NCI-H128 (cell line): ENCODE data around the gene IGFLR1.
"Not testable (repeated sequence)": the region's sequence is repeated elsewhere in the genome, so short reads cannot be mapped to it uniquely, and the experiment has no call there.

ENCODE experiments used
- DNase-seq: peaks from one replicate; lab custom pipeline; 2025; ENCODE audit not compliant: unreplicated experiment; lab: John Stamatoyannopoulos, UW

Gene IGFLR1

DNA sequence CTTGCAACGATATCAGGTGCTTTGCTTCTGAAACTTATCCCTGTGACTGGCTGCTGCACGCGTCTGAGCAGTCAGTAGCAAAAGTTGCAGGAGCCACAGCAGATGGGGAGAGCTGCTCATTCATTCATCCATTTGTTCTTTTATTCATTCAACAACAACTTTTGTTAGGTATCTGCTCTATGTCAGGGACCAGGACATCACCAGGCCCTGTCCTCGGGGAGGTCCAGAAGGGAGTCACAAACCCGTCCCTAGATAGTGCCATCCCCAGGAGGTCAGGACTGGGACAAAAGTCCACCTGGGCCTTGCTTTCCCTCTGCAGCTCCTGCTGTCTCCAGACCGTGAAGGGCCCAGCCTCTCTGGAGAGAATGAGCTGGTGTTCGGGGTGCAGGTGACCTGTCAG lies 35.7 kb upstream of the IGFLR1 start:
- no peak for DNase-seq

DNA sequence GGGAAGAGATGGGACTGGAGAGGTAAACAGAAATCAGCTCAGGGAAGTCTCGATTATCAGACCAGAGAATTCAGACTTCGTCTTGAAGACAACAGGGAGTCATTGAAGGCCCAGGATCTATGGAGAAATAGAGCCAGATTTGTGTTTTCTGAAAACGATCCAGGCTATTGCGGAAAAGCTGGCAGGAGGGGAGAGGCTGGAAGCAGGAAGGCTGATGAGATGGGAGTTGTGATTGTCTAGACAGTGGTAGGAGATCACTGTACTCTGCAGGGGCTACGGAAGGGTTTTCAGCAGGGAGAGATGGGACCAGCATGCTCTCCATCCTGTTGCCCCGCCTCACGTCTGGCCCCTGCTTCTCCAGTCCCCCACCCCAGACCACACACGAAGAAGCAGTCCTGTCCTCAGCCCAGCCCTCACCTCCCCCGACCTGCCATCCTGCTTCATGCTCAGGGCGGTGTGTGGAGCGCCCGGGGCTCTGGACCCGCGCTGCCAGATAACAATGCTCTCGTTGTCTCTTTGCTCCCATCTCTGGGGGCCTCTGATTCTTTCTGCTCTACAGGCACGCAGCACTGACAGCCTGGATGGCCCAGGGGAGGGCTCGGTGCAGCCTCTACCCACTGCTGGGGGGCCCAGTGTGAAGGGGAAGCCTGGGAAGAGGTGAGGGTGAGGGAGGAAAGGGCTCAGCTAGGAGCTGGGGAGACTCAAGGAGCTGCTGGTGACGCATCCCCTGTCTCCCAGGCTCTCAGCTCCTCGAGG lies 35.0 kb upstream of the IGFLR1 start:
- DNase-seq: no peak

DNA sequence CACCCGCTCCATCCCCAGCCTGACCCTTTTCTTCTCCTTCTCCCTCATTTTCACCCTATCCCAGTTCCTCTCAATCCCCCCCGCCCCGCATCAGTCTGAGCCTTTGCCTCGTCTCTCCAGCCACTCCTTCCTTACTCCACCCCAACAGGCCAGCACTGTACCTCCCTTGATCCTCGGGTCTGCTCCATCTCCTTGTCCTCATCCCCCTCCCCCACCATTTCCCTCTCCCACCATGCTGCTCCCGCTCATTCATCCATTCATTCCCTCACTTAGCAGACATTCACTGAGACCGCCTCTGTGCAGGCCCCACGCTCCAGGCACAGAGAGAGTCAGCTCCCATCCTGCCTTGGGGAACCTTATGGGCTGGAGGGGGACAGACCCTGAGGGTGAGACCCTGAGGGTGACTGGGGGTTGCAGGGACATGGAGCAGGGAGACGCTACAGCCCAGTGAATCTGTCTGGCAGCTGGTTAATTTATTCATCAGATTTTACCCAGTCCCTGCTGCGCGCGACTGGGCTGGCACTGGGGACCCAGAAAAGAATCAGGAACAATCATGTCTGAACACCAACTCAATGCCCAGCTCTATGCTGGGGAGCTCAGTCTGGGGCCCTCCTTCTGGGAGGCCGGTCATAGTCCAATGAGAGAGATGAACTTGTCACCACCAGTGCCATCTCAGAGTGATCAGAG lies 34.0 kb upstream of the IGFLR1 start:
- no peak for DNase-seq

DNA sequence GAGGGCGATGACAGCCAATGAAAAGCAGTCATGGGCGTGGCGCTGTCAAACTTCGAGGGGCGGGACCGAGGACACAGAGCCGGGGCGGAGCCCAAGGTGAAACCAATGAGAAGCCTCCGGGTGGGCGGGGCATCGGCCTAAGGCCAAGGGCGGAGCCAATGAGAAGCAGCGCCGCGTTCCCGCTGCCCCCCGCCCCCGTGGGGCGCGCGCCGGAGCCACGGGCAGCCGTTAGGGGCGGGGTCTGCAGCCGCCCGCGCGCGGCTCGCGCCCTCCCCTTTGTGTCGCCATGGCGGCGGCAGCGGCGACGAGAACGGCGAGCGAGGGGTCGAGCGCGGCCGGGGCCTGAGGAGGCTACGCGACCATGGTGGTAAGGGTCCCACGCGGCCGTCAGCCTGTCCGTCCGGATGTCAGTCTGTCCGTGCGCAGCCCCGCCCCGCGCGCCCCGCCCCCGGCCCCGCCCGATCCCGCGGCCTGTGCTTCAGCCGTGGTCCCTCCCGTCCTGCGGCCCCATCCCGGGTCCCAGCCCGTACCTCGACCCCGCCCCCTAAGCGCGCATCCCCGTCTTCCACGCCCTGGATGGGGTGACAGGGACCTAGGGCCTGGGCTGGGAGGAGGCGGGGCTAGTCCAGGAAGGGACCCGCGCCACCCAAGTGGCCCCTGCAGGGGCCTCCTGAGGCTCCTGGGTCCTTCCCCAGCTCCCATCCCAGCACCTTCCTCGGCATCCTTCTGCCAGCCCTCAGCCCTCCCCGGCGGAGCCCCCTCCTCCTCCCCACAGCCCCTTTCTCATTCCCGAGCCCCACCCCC lies 33.2 kb upstream of the IGFLR1 start, which contains the start of gene ARHGAP33:
TSS of gene ARHGAP33 (plus strand) at position 267 of the 804 bp plus-strand sequence. CDS start at position 362, 95 bp downstream.
- DNase-seq: peak; percentile 99

DNA sequence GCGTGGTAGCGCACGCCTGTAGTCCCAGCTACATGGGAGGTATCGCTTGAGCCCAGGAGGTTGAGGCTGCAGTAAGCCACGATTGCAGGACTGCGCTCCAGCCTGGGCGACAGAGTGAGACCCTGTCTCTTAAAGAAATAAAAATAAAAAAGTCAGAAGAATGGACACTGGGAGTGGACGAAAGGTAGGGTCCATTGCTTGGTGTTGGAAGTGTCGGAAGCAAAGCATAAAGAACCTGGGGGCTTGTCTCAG lies 32.7 kb upstream of the IGFLR1 start:
- no peak for DNase-seq

DNA sequence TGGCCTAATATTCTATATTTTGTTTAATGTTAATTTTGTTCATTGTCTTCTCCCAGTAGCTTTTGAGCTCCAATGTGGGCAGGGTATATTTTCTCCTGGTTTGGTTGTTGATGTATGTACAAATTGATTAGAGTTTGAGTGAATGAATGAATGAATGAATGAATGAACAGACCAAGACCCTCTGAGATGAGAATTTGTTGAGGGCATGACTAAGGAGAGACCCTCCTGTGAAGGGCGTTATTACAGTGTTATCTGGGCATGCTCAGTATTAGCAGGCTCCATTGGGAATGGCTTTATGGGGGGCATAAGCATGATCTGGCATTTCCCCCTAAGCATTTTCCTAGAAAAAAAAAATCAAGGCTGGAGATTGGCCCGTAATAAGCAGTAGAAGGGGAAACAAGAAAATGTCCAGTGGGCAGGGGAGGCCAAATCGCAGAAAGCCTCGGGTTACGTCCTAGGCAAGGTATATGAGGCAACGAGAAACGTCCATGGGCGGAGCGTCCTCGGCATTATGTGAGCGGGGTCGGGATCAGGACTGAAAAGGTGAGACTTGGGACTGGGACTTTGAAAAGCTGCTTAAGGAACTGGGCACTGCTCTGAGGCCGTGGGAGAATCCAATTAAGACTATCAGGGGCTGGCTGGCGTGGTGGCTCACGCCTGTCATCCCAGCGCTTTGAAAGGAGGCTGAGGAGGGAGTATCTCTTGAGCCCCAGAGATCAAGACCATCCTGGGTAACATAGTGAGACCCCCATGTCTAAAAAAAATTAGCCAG lies 32.2 kb upstream of the IGFLR1 start:
- no peak for DNase-seq

DNA sequence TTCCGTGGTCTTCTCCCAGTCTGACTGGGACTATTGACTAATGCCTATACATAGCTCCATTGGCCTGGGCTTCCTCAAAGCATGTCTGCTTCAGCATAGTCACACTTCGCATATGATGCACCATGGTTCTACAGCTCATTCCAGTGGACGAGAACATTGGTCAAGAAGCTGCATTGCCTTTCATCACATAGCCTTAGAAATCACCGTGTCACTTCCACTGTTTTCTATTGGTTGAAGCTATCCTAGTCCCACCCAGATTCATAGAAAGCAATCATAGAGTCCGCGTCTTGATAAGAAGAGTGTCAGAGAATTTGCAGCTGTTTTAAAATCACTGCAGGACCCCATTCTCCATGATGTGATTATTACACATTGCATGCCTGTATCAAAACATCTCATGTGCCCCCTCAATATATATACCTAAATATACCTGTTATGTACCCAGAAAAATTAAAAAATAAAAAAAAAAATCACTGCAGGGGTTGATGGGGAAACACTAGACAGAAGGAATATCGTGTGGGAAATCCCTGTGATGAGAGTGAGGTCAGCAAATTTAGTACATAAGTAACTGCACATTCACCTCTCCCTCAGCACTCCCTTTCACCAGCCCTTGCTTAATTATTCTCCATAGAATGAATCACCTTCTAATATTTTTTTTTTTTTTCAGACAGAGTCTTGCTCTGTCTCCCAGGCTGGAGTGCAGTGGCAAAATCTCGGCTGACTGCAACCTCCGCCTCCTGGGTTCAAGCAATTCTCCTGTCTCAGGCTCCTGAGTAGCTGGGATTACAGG lies 31.0 kb upstream of the IGFLR1 start:
- DNase-seq: no peak

DNA sequence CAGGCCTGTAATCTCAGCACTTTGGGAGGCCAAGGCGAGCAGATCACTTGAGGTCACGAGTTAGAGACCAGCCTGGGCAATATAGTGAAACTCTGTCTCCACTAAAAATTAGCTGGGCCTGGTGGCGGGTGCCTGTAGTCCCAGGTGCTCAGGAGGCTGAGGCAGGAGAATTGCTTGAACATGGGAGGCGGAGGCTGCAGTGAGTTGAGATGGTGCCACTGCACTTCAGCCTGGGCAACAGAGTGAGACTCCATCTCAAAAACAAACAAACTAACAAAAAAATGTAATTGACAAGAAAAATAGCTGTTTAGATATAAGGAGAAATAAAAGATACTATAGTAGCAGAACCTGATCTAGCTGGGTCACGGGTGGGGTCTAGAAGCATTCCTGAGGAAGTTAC lies 30.1 kb upstream of the IGFLR1 start:
- not testable (repeated sequence) for DNase-seq

DNA sequence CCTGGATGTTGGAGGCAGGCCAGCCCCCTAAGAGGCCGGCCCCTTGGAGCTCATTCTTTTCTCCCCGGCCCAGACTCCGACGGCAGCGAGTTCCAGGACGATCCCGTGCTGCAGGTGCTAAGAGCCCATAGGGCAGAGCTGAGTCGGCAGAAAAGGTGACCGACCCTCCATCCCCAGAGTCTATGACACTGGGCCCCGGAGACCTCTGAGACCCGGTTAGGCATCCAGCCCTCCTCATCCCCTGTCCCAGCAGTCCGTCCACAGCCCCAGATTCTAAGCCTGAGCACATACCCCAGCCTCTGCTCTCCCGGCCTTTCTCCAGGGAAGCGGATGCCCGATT lies 25.8 kb upstream of the IGFLR1 start:
- no peak for DNase-seq

DNA sequence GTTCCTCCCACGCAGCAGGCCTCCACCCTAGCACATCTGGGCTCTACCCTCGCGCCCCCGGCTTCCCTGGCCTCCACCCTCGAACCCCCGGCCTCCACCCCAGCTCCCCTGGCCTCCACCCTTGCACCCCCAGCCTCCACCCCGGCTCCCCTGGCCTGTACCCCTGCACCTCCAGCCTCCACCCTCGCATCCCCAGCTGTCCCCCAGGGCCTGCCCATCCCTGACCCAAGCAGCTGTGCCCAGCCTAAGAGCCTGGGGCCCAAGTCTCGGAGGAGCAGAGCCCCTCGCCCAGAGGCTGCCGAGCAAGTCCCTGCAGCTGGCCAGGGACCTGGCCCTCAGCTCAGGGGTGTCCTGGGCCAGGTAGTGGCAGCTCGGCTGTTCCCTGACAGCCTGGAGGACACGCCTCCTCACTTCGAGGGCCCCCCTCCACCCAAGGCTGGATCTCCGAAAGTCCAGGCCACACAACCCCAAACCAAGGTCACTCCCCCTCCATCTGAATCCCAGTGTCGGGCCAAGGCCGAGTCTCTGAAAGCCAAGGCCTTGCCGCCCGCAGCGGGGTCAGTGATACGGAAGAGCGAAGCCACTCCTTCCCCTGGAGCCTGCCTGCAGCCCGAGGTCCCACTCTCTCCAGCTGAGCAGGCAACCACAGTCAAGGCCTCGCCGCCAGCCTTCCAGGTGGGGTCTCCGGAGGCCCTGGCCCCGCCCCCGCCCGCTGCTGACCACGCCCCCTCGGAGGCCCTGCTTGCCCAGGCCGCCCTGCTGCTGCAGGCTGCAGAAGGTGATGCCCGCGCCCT lies 25.2 kb upstream of the IGFLR1 start:
- DNase-seq: no peak

DNA sequence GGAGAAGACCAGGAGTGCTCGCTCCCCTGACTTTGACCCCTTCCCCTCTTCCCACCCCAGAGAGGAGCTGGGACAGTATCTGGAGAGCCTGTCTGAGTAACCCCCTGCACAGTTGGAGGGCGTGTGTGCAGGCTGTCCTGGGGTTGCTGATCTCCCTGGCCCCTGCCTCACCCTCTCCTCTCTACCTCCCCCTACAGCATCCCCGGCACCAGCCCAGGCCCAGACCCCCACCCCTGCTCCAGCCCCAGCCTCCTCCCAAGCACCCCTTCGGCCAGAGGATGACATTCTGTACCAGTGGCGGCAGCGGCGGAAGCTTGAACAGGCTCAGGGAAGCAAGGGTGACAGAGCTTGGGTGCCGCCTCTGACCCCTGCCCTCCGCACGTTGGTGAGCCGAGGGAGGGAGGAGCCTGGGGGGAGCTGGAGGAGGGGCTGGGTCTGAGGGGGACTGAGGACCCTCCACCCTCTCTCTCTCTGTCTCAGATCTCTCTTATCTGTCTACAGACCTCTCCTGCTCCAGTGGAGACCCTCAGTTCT lies 24.4 kb upstream of the IGFLR1 start:
- no peak for DNase-seq

DNA sequence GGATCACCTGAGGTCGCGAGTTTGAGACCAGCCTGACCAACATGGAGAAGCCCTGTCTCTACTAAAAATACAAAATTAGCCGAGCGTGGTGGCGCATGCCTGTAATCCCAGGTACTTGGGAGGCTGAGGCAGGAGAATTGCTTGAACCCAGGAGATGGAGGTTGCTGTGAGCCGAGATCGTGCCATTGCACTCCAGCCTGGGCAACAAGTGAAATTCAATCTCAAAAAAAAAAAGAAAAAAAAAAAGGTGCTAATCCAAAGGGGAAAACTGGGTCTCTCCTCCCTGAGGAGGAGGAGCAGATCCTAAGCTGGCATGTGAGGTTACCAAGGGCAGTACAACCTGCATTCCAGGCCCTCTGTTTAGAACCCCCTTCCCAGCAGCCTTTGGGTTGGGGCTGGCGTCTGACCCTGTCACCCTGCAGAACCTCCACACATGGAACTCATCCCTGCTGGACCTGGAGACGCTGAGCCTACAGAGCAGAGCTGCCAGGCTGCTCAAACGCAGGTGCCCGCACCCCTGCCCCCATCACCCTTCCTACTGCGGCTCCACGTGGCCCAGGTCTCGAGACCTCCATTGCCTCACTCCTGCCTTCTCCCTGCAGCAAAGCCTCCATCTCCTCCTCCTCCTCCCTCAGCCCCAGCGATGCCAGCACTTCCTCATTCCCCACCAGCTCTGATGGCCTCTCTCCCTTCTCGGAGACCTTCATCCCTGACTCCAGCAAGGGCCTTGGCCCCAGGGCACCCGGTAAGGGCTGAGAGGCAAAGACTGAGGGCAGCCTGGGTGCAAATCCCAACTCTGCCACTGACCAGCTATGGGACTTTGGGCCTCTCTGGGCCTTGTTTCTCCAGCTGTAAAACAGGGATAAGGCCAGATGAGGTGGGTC lies 22.4 kb upstream of the IGFLR1 start:
- no peak for DNase-seq

DNA sequence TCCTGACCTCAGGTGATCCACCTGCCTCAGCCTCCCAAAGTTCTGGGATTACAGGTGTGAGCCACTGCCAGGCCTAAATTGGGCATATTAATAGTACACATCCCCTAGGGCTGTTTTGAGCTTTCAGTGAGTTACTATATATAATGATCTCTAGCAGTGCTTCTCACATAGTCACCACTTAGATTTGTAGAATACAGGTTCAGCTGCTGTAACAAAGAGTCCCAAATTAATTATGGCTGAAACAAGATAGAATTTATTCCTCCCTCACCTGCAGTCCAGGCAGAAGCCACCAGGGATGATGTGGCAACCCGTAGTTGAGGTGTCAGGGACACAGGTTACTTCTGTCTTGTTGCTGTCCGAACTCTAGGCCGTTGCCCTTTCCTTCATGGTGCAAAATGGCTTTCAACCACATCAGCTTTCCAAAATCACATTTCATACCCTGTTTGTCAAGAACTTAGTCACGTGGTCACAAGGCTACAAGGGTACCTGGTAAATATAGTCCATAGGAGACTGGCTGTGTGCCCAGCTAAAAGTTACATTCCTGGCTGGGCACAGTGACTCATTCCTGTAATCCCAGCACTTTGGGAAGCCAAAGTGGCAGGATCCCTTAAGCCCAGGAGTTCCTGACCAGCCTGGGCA lies 18.6 kb upstream of the IGFLR1 start:
- no peak for DNase-seq

DNA sequence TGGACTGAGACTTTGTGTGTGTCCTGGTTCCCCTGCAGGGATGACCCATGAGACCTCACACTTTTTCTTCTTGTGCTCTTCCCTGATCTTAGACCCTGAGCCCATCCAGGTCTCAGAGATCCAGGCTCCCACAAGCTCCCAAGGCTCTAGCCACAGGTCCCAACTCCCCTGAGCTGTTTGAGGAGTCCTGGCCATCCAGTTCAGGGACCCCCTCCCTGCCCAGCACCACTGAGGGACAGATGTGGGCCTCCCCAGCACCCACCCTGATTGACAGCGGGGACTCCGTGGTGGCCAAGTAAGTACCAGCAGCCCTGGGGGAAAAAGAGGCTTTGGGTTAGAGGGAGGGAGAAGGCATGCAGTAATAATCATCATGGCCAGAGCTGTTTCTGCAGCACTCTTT lies 17.4 kb upstream of the IGFLR1 start:
- DNase-seq: no peak

DNA sequence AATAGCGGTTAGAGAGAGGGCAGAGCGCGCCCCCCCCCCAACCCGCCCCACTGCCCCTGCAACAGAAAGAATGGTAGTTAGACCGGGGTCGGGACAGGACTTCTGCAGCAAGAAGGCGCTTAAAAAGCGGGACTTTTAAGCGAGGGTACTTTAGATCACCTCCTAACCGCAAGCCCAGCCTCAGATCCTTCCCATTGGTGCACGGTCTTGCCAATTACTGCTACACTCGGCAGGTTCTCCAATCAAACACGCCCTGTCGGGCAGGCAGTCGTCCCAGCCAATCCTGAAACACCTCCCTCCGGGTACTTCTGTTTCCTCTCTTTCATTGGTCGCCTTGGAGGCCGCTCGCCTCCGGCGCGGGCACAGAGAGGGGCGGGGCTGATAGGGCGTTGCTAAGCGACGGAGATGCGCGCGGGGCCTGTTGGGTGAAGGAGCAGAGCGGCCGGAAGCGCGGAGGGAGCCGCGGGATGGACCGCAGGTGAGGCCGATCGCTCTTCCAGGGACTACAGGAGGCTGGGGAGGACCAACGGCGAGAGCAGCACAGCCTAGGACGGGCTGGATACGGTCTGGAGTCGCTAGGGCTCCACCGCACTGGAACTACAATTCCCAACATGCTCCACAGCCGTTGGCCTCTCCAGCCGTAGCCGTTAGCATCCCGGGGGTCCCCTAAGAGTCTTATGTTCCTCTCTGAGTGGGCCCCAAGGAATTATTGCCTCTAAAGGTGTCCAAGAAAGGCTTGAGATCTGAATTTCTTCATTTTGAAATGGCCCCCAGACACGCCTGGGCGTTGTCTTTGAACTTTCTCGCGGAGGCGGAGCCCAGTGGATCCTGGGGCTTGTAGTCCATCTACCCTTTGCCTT lies 15.7 kb upstream of the IGFLR1 start, which contains the start of gene PROSER3:
TSS of gene PROSER3 (plus strand) at position 428 of the 860 bp plus-strand sequence. CDS start at position 468, 40 bp downstream.
- DNase-seq: peak; percentile 98

DNA sequence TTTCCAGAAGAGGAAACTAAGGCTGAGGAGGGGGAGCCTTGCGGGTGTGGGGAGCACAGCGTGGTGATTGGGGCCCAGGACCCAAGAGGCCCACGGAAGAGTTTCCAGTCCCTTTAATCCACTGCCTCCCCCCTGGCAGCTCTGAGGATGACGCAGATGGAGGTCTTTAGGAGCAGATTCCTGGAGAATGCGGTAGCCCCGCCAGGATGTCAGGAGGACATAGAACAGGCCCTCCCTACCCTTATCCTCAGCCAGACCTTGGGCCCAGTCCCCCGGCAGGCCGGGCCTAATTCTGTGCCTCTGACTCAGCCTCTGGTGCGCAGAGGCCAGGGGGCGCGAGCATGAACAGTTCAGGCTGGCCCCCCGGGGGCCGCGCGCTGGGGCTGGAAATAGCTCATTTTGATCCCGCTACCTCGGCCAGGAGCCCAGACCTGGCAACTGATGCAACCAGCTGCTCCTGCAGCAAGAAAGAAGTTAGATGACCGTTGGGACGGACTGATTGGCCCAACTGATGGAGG lies 15.0 kb upstream of the IGFLR1 start:
- peak; percentile 54 for DNase-seq
